M059J (cell line): Measurements from ENCODE around the gene TOM1L2. TPM values are rescaled to one million over a fixed set of nuclear protein-coding genes. Genes with fewer than 3 reads are reported as not detected.
"Not testable (repeated sequence)": the region's sequence is repeated elsewhere in the genome, so short reads cannot be mapped to it uniquely, and the experiment has no call there.

Experiments
- DNase-seq: peaks from one replicate; pipeline ENCODE4 v3.0.0-alpha.2; 2012; ENCODE audit warnings: low read depth
- total RNA-seq: library from RNA; depleted of rRNA; stranded (reverse); fragments of >200 nt; shearing (Covaris generic); gene quantifications from 2 replicates; pipeline ENCODE4 v1.2.3, GENCODE V29; 2014

Gene TOM1L2
- total RNA-seq, 1 experiment from 2014 or later = 38.3 TPM

DNA sequence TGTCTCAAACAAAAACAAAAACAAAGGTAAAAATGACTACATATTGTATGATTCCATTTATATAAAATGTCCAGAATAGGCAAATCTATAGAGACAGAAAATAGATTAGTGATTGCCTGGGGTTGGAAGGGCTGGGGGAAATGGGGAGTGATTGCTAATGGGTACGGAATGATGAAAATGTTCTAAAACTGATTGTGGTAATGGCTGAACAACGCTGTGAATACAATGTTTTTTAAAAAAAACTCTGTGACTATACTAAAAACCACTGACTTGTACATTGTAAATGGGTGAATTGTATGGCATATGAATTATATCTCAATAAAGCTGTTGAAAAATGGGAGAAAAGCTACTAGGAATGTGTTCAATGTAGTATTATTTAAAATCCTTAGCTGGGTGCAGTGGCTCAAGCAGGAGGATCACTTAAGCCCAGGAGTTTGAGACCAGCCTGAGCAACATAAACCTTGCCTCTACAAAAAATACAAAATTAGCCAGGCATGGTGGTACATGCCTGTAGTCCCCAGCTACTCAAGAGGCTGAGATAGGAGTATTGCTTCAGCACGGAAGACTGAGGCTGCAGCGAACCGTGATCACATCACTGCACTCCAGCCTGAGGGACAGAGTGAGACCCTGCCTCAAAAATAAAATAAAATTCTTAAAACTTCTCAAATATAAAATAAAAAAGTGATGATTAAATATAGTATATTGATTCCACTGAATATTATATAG is 47.9 kb downstream of the TOM1L2 start:
- no peak for DNase-seq

DNA sequence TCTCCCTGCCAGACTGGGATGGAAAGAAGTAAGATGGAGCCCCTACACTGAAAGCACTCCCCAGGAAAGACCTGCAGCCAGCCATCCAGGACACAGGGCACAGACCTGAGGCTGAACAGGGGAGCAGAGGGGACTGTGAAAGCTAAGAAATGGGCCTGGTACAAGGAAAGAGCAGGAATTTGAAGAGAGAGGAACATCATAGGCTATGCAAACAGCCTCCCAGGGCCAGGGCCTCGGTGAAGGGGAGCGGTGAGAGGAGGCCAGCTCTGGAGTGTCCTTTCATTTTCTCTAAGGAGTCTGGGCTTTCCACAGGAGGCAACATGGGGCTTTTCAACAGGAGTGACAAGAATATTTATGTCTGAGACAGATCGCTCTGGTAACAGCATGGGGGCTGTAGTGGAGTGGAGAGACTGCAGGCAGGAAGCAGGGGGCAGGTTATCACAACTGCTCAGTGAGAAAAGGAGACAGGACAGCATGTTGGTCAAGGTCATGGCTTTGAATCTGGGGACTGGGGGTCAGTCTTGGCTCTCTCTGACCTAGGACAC is 50.1 kb downstream of the TOM1L2 start:
- peak; percentile 41 for DNase-seq

DNA sequence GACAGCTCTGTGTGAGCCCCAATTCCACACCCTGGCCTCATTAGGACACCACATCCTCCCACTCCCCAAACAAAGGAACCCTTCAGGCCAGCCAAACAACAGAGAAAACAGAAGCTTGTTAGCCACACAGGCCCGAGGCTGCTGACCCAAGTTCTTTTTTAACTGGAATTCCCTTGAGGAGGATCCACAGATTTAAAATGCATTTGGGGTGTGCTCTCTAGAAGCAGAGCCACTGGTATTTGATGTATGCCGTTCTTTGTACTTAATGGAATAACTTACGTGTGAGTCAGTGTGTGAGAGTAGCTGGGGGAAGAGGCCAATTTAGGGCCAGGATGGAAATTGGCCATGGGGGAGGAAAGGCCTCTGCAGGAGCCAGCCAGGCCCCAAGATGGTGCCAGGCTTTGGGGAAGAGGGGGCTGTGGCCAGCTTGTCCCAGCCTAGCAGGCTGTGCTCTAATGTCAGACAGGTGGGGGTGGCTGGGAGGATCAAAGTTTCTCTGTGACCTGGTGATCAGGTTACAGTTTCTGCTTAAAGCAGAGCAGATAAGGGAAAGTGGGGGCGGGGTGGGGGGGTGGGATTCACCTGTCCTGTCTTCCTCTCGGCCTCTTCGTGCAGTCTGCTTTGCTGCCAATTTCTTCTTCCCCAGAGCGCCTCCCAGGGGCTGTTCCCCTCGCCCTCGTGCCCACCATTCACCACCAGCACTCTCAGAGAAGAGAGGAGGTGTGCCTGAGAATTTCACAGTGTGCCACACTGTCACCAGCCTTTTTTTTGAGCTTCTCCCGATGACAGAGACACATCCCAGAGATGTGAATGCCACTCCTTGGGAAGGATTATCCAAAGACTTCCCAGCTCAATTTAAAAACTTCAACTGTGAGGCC is 50.8 kb downstream of the TOM1L2 start:
- DNase-seq = peak; percentile 96

DNA sequence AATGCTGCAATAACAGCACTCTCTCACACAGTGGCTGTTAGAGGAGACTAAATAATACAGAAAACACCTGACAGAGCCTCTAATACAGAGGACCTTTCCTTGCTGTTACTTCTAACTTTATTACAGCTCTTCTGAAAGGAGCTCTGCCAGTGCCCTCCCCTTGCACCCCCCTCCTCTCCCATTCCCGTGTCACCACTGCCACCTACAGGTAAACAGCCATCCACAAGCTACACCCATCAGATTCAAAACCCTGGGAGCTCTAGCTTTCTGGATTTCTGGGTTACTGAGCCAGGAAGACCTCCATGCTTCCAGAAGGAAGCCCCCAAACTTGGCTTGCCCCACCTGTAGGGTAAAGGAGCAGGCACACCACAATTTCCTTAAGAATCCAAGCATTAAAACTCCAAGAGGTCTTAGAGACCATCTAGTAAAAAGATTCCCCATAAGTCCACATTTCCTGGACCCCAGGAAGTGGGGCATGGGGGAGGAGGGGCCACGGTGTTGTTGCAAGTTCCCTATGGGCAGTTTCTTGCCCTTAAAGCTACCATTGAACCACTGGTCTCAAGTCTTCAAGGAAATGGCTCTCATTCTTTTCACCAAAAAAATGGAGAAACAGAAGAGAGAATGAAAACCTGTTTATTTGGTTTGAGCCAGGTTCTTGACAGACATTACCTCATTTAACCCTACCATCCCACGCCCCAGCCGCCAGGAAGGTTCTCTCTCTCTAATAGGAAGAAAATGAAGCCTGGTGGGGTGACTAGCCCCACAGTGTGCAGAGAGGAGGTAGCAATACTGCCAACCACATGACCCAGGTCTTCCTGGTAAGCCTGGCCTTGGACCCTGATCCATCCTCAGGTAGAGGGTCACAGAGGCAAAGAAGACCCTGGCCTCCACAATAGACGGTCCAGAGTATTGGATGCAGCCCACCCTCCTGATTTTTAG is 52.8 kb downstream of the TOM1L2 start:
- DNase-seq = peak; percentile 79

DNA sequence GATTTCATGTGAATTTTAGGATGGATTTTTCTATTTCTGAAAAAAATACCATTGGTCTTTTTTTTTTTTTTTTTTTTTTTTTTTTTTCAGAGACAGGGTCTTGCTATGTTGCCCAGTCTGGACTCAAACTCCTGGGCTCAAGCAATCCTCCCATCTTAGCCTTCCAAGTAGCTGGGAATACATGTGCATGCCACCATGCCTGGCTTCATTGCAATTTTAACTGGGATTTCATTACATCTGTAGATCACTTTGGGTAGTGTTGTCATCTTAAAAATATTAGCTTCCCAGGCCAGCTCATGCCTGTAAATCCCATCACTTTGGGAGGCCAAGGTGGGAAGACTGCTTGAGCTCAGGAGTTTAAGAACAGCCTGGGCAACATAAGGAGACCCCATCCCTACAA is 54.8 kb downstream of the TOM1L2 start:
- DNase-seq = no peak

DNA sequence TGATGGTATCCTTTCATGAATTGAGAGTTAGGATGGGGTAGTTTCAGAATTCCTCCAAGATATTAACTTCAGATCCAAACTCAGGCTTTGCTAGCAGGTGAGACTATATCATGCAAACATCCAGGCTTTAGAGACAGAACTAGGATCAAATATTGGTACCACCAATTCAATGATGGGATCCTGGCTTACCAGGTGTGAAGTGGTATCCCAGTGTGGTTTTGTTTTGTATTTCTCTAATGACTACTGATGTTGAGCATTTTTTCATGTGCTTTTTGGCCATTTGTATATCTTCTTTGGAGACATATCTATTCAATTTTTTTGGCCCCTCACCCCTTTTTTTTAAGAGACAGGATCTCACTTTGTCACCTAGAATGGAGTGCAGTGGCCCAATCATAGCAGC is 57.0 kb downstream of the TOM1L2 start:
- DNase-seq = no peak

DNA sequence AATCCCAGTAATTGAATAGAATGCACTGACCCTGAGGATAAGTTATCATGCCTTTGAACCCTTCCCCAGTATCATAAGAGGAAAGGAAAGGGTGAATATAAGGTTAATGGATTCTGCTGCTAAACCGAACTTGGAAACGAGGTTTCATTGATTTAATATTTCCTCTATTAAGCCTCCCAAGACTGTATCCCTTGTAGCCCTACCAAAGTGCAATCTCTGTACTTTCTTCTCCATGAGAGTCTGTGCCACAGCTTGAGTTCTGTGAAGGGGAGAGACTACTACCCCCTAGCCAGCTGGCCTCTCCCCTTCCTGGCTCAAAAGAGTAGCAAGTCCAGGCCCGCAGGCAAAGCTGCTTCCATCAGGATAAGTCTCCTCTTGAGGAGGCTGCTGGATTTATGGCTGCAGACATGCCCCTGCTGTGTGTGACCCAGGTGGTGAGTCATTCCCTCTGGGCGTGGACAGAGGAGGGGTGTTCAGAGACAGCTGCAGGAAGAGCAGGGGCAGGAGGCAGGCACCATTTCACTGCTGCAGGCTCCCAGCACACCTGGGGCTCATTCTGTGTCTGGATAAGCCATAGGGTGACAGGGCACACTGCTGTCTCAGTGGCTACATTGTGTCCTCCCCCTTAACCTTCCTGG is 58.4 kb downstream of the TOM1L2 start:
- peak; percentile 94 for DNase-seq

DNA sequence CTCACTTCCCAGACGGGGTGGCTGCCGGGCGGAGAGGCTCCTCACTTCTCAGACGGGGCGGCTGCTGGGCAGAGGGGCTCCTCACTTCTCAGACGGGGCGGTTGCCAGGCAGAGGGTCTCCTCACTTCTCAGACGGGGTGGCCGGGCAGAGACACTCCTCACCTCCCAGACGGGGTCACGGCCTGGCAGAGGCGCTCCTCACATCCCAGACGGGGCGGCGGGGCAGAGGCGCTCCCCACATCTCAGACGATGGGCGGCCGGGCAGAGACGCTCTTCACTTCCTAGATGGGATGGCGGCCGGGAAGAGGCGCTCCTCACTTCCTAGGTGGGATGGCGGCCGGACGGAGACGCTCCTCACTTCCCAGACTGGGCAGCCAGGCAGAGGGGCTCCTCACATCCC is 59.9 kb downstream of the TOM1L2 start:
- not testable (repeated sequence) for DNase-seq

DNA sequence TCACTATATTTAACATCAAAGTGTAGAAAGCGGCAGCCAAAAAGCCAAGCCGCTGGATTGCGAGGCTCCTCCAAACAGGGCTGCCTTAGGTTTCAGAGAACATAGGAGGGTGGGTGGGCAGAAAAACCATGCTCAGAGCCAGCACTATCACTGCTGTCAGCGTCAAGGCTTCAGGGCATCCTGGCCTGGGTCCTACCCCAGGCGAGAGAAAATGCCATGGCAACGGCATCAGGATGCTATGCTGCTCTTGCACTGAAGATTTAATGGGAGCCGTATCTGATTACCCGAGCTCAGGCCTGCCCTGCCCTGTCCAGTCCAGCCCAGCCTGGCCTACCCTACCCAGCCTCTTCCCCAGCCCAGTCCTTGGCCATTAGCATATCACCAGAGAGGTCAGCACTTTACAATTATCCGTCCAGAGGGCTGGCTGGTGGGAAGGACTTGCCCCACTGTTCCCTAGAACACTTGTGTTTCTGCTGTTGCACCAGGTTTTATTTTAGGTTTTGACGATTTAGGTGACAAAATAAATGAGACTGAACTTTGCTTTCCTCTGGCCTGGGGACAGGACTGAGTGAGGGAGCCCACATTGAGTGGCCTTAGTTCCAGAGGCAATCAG is 61.1 kb downstream of the TOM1L2 start:
- DNase-seq = no peak

DNA sequence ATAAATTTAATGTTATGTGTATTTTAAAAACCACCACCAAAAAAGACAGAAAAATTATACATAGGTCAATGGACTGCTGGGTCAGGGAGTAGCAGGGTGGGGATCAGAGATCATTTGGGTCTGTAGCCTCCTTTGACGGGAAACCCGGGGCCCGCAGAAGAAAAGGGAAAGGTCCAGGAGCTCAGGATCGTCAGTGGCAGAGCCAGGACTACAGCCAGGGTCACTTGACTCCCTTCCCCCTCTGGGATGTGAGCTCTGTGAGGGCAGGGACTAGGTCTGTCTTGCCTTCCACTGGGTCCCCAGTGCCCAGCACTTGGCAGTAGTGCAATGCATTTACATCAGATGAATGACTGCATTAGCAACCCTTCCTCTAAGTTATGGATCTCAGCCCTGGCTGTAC is 62.1 kb downstream of the TOM1L2 start:
- DNase-seq = no peak

DNA sequence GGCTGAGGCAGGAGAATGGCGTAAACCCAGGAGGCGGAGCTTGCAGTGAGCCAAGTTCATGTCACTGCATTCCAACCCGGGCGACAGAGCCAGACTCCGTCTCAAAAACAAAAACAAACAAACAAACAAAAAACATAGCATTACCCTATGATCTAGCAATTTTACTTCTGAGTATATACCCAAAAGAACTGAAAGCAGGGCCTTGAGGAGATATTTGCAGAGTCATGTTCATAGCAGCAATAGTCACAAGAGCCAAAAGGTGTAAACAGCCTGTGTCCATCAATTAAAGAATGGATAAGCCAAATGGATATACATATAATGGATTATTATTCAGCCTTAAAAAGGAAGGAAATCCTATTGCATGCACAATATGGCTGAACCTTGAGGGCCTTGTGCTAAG is 63.1 kb downstream of the TOM1L2 start:
- no peak for DNase-seq

DNA sequence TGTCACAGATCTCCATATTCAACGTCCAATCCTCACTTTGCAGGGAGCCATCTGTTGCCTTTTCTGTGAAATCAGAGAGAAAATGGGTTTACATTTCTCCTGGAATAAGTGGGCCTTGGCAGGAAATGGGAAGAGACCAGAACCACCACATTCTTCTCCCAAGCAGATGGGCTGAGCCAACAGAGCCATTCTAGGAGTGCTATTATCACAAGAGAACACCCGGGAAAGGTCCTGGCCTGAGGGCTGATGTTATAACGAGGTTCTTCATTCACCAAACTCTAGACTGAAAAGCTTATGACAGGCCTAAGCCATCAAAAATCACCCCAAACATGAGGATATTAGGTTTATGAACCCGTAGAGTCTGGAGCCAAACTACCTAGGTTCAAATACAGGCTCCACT is 64.7 kb downstream of the TOM1L2 start:
- DNase-seq = no peak

DNA sequence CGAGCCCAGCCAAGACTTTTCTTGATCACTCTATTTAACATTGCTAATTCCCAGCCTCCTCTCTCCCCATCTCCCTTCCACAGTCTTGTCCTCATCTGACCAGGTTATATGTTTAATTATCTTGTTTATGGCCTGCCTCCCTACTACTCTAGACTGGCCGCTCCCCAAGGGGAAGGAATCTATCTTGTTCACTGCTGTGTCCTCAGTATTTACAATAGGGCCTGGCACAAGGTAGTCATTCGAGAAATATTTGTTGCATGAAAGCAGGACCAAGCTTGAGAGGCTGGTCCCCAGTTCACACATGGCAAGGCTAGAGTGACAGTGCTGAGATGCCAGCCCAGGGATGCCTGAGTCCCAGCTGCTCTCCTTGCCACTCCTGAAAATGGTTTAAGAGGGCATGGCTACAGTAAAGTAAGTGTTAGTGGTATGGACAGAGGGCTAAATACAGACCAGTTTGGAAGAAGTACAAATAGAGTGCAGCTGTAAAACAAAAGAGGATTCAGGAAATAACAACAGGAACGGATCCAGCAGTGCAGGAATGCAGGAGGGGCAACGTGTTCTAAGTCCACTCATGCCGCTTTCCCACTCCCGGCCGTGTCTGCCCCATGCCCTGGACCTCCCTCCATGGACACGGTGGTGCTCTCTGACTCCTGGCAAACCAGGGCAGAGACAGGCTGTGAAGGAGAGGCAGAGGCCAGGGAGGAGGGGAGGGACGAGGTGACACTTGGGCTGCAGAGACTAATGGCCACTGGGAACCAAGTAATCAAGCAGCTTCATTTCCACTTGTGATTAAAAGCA is 65.6 kb downstream of the TOM1L2 start:
- DNase-seq = no peak

DNA sequence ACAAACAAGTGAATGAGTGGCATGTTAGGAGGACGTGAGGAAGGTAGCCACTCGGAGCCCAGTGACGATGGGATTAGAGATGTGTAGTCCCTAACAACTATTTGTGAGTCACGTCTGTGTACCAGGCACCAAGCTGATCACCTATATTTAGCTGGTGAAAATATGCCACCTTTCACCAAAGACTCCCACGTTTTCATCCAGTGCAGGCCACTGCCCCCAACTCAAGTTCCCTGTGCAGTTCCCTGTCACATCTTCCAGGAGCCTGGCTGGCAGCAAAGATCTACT is 67.2 kb downstream of the TOM1L2 start:
- no peak for DNase-seq

DNA sequence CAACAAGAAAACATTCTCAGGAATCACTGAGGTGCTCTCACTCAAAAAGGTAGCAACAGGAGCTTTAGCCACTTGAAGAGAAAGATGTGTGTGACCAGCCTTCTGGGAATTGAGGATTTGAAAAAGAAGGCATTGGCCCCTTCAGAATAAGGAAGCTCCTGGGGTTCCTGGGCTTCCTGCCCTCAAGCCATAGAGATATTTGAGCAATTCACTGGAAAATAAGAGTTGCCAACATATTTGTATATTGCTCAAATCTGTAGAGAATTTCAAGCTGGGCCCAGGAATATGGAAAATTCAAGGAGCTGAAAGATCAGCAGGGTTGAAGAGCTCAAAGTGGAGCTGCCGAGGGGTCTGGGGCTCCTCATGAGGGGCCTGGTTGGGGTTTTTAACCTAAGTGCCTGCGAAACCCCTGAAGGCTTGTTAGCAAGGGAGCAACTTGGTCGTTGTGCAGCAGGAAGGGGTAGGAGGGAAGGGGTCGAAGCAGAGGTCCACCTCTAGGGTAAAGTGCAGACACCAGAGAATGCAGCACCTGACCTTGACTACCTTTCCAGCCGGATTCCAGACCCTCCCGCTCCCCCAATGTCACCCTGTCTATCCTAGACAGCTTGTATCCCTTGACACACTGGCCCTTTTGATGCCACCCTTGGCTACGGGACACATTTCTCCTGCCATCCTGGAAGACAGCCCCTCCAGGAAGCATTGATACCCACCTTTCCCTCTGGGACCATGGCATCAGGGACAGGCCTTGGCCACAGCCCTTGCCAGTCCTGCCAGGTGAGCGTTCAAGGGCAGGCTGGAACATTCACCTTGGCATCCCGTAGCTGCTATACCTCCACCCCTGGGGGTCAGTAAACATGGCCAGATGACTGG is 67.8 kb downstream of the TOM1L2 start:
- no peak for DNase-seq

DNA sequence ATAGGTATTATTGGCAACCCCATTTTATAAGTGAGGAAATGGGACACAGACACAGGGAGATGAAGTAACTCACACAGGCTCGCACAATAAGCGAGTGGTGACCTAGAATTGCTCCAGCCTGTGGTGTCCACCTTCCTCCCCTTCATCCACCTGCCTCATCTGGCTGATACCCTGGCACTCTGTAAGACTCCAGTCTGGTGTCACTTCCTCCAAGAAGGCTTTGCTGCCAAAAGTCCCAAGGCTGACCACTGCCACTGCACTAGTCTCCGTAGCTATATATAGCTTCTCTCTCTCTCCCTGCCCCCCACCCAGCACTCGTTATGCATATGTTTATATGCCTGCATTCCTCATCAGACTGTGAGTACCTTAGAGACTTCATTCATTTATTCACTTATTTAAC is 69.3 kb downstream of the TOM1L2 start:
- no peak for DNase-seq

DNA sequence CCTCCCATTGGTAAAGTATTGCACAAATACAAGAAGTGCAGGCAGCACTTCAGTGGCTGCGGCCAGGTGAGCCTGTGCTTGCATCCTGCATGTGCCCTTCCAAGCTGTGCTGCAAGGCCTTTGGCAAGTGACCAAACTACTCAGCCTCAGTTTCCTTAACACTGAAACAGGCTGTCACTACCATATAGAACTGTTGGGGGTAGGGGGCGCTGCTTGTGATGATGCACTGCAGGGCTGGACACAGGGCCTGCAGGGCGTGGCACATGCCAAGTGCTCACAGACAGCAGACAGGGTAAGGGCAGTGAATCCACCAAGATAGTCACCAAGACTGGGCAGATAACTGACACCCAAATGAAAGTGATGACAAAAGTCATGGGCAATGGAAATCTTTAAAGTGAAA is 69.8 kb downstream of the TOM1L2 start:
- DNase-seq = no peak

DNA sequence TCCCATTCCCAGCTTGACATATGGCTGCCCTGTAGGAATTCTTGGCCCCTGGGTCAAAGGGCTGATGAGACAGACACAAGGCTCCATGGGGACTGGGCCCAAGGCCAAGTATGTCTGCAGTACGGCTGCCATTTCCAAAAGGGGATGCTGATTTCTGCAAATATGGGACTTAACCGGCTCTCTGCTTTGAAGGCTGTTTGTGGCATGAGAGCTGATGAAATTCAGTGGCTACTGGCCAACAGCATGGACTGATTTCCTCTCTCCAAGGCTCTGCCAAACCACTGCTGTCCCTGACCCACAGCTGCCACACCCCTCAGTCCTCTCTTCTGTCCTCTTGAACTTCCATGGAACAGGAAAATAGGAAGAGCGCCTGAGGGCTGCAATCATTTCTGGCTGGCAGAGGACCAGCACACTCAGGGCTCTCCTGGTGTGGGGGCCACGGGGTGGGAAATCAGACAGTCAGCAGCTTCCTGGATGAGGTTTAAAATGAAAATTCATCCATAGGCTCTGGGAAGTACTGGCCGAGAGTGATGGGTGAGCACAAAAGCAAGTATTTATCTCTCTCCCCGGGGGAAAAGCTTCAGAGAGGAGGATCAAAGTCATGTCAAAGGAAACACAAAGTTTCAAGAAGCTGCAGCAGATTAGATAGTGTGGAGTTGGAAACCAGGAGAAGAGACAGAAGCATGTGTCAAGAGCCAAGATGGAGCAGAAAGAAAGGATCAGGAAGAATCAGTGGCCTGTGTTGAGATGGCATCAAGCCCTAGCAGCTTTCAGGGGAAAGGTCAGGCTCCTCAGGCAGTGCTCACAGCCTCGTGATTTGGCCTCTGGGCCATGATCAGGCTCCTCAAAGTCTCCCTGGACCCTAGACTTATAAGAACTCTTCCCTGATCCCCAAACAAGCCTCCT is 71.3 kb downstream of the TOM1L2 start:
- peak; percentile 98 for DNase-seq
